ENCODE data around the gene NEU2. TPM values are rescaled to one million over a fixed set of nuclear protein-coding genes. Genes with fewer than 3 reads are reported as not detected.

The NEU2 gene
- total and polyA plus RNA-seq, 2 of the 13 experiments (the other 11 are each of a cell fraction or from before 2014, with no cell fraction given) = not detected

DNA sequence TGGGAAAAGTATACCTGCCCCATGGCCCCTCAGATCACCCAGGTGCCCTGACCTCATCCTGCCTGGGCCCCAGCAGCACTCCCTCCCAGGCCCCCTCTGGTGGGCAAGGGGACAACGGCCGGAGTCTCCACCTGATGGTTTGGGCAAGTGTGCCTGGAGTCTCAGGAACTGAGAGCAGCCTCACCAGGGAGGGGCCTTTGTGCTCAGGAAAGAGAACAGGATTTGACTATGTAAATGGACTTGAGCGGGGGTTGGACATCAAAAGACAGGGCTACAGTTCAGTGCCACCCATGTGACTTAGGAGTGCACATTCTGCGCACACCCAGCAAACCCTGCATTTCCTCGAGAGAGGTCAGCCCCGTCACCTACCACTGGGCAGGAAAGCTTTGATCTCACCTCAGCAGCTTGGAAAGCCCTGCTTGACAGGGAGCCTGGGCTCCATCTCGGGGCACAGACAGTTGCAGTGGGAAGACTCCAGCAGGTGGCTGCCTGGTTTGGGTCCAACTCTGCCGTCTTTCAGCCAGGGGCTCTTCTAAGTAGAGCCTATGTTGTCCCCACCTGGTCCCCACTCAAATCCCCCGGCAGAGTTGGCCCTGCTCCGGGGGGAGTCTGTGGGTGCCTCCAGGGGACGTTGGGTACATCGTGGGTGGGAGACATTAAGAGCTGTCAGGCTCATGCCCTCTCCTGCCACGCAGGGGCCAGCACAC is 30.9 kb downstream of the NEU2 start (continued):
- TF ChIP-seq TCF7 (IDR thresholded peaks at IDR 0.05; ENCODE audit: low read depth) (peak; percentile 96), ZNF326 (CRISPR knock-in tag; IDR thresholded peaks at IDR 0.05; ENCODE audit: borderline replicate concordance) (no peak), MXD4 (CRISPR knock-in tag; IDR thresholded peaks at IDR 0.05) (peak; percentile 83), KLF11 (CRISPR knock-in tag; IDR thresholded peaks at IDR 0.05) (no peak; the same call in 1 of the 2 replicates), TEAD3 (CRISPR knock-in tag; optimal IDR thresholded peaks at IDR 0.05; ENCODE audit: borderline replicate concordance) (peak; percentile 89), FOXO1 (CRISPR knock-in tag; IDR thresholded peaks at IDR 0.05) (peak; percentile 88), SOX5 (CRISPR knock-in tag; IDR thresholded peaks at IDR 0.05; ENCODE audit: borderline replicate concordance) (peak; percentile 94), ZNF432 (CRISPR knock-in tag; IDR thresholded peaks at IDR 0.05; ENCODE audit: borderline replicate concordance) (no peak), MTA3 (CRISPR knock-in tag; IDR thresholded peaks at IDR 0.05) (no peak), ZNF382 (CRISPR knock-in tag; IDR thresholded peaks at IDR 0.05; ENCODE audit: borderline replicate concordance) (no peak), ARNT2 (CRISPR knock-in tag; IDR thresholded peaks at IDR 0.05; ENCODE audit: low read depth) (peak; percentile 82), SMAD1 (CRISPR knock-in tag; IDR thresholded peaks at IDR 0.05; ENCODE audit: borderline replicate concordance, low read depth) (peak; percentile 73; the same call in 1 of the 2 replicates), NRL (CRISPR knock-in tag; IDR thresholded peaks at IDR 0.05; ENCODE audit: borderline replicate concordance) (peak; percentile 27; the same call in 1 of the 2 replicates), POLR2G (IDR thresholded peaks at IDR 0.05; ENCODE audit: low read depth, low read length) (peak; percentile 53; the same call in 1 of the 2 replicates), TMF1 (CRISPR knock-in tag; IDR thresholded peaks at IDR 0.05; ENCODE audit: low read depth) (no peak), PCBP2 (optimal IDR thresholded peaks at IDR 0.05; ENCODE audit: low read depth, low read length, poor library complexity, severe bottlenecking) (no peak), ZBTB7B (CRISPR knock-in tag; IDR thresholded peaks at IDR 0.05) (peak; percentile 84; the same call in 1 of the 2 replicates)
- TF ChIP-seq, protein P1, sequence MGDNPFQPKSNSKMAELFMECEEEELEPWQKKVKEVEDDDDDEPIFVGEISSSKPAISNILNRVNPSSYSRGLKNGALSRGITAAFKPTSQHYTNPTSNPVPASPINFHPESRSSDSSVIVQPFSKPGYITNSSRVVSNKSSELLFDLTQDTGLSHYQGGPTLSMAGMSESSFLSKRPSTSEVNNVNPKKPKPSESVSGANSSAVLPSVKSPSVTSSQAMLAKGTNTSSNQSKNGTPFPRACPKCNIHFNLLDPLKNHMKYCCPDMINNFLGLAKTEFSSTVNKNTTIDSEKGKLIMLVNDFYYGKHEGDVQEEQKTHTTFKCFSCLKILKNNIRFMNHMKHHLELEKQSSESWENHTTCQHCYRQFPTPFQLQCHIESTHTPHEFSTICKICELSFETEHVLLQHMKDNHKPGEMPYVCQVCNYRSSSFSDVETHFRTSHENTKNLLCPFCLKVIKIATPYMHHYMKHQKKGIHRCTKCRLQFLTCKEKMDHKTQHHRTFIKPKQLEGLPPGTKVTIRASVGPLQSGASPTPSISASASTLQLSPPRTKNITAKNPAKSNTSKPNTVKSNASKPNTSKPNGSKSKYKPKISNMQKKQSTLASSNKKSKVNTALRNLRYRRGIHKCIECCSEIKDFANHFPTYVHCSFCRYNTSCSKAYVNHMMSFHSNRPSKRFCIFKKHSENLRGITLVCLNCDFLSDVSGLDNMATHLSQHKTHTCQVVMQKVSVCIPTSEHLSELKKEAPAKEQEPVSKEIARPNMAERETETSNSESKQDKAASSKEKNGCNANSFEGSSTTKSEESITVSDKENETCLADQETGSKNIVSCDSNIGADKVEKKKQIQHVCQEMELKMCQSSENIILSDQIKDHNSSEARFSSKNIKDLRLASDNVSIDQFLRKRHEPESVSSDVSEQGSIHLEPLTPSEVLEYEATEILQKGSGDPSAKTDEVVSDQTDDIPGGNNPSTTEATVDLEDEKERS (CRISPR knock-in tag; IDR thresholded peaks at IDR 0.05) = peak; percentile 85
- TF ChIP-seq, protein P2, sequence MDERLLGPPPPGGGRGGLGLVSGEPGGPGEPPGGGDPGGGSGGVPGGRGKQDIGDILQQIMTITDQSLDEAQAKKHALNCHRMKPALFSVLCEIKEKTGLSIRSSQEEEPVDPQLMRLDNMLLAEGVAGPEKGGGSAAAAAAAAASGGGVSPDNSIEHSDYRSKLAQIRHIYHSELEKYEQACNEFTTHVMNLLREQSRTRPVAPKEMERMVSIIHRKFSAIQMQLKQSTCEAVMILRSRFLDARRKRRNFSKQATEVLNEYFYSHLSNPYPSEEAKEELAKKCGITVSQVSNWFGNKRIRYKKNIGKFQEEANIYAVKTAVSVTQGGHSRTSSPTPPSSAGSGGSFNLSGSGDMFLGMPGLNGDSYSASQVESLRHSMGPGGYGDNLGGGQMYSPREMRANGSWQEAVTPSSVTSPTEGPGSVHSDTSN (CRISPR knock-in tag; IDR thresholded peaks at IDR 0.05) = no peak; the same call in 1 of the 2 replicates
- TF ChIP-seq, protein P3, sequence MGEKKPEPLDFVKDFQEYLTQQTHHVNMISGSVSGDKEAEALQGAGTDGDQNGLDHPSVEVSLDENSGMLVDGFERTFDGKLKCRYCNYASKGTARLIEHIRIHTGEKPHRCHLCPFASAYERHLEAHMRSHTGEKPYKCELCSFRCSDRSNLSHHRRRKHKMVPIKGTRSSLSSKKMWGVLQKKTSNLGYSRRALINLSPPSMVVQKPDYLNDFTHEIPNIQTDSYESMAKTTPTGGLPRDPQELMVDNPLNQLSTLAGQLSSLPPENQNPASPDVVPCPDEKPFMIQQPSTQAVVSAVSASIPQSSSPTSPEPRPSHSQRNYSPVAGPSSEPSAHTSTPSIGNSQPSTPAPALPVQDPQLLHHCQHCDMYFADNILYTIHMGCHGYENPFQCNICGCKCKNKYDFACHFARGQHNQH (CRISPR knock-in tag; IDR thresholded peaks at IDR 0.05) = peak; percentile 94; the same call in 1 of the 2 replicates
- TF ChIP-seq, protein P4, sequence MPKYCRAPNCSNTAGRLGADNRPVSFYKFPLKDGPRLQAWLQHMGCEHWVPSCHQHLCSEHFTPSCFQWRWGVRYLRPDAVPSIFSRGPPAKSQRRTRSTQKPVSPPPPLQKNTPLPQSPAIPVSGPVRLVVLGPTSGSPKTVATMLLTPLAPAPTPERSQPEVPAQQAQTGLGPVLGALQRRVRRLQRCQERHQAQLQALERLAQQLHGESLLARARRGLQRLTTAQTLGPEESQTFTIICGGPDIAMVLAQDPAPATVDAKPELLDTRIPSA (CRISPR knock-in tag; IDR thresholded peaks at IDR 0.05; ENCODE audit: borderline replicate concordance) = no peak
- TF ChIP-seq, protein P5, sequence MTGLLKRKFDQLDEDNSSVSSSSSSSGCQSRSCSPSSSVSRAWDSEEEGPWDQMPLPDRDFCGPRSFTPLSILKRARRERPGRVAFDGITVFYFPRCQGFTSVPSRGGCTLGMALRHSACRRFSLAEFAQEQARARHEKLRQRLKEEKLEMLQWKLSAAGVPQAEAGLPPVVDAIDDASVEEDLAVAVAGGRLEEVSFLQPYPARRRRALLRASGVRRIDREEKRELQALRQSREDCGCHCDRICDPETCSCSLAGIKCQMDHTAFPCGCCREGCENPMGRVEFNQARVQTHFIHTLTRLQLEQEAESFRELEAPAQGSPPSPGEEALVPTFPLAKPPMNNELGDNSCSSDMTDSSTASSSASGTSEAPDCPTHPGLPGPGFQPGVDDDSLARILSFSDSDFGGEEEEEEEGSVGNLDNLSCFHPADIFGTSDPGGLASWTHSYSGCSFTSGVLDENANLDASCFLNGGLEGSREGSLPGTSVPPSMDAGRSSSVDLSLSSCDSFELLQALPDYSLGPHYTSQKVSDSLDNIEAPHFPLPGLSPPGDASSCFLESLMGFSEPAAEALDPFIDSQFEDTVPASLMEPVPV (CRISPR knock-in tag; IDR thresholded peaks at IDR 0.05) = peak; percentile 83

Measured in HepG2 (cell line).